Endothelial cell of umbilical vein (primary cell): ENCODE results near the gene YWHAG. TPM values are rescaled to one million over a fixed set of nuclear protein-coding genes. Genes with fewer than 3 reads are reported as not detected.
A peak's percentile ranks its signal among the peaks of the same experiment; 100 is the strongest.

Experiments
- BruUV-seq: library from RNA; stranded (reverse); fragments of 400-500 nt; replicated peaks from 2 replicates; lab custom pipeline; 2021; lab: Mats Ljungman, UMichigan
- CTCF ChIA-PET: fragments of 300-600, 350-600 bp; sonication (Branson Sonifier 250); formaldehyde crosslinking; loops from one replicate; lab custom pipeline; 2021; ENCODE audit warnings: antibody characterized with exemption, inconsistent platforms; lab: Charles Lee
- POLR2A ChIA-PET: fragments of 300-600, 350-600 bp; sonication (Branson Sonifier 250); formaldehyde crosslinking; loops from one replicate; lab custom pipeline; 2021; ENCODE audit warnings: antibody characterized with exemption, inconsistent platforms; lab: Charles Lee
- DNase-seq: peaks from one replicate; pipeline ENCODE4 v3.0.0-alpha.2; 2011; ENCODE audit warnings: low read depth, low spot score
- FAIRE-seq: peaks from 2 replicates; lab custom pipeline; 2011; peaks lifted over from hg19 to GRCh38; lab: Jason Lieb, UNC
- H2AFZ ChIP-seq: 2 replicates; pipeline ENCODE4 v1.6.0; 2012; ENCODE audit warnings: low read depth, low read length, control low read depth, inconsistent platforms
- H3K27ac ChIP-seq: 2 replicates; pipeline ENCODE4 v1.5.1; 2011; ENCODE audit warnings: low read depth, mild to moderate bottlenecking, control low read depth, low read length, moderate library complexity; ENCODE audit not compliant: insufficient read depth
- H3K27me3 ChIP-seq, 2 experiments: 2 replicates each; pipeline versions ENCODE4 v1.6.0 to v1.6.1; 2011; ENCODE audit warnings: low read length in 2 of 2, mixed read lengths in 1 of 2; ENCODE audit not compliant: control insufficient read depth in 2 of 2, insufficient read depth in 2 of 2
- H3K36me3 ChIP-seq, 2 experiments: 2 replicates in 1 of 2; 3 replicates in 1 of 2; pipeline ENCODE4 v1.5.1; 2011; ENCODE audit warnings: low read length in 2 of 2, mild to moderate bottlenecking in 1 of 2, moderate library complexity in 1 of 2; ENCODE audit not compliant: control insufficient read depth in 2 of 2, insufficient read depth in 2 of 2; ENCODE audit errors: extremely low read depth in 1 of 2
- H3K4me1 ChIP-seq: 3 replicates; pipeline ENCODE4 v1.5.1; 2011; ENCODE audit warnings: mild to moderate bottlenecking, low read length; ENCODE audit not compliant: control insufficient read depth, insufficient read depth; ENCODE audit errors: extremely low read depth
- H3K4me2 ChIP-seq: 2 replicates; pipeline ENCODE4 v1.6.1; 2011; ENCODE audit warnings: low read length, control low read depth, mixed read lengths; ENCODE audit not compliant: insufficient read depth
- H3K4me3 ChIP-seq, 3 experiments: fragments of 200-600 bp in 1 of 3; sonication (generic), shearing (Covaris generic) in 1 of 3; replicated peaks in 1 of 3; 2 replicates each; pipeline ENCODE4 v1.5.1; 2011 to 2016; ENCODE audit warnings: control low read depth in 3 of 3, low read length in 3 of 3, mild to moderate bottlenecking in 2 of 3, inconsistent platforms in 1 of 3, low read depth in 1 of 3, moderate library complexity in 1 of 3; ENCODE audit not compliant: insufficient read depth in 1 of 3
- H3K79me2 ChIP-seq: 2 replicates; pipeline ENCODE4 v1.6.0; 2012; ENCODE audit warnings: low read length, inconsistent platforms; ENCODE audit not compliant: control insufficient read depth, insufficient read depth
- H3K9ac ChIP-seq: replicated peaks from 2 replicates; pipeline ENCODE3; 2011; ENCODE audit warnings: low read length, control low read depth; ENCODE audit not compliant: insufficient read depth; ENCODE audit errors: extremely low read depth
- H3K9me1 ChIP-seq: replicated peaks from 3 replicates; pipeline ENCODE4 v1.6.0; 2011; ENCODE audit warnings: mild to moderate bottlenecking, low read length; ENCODE audit not compliant: control insufficient read depth, insufficient read depth; ENCODE audit errors: extremely low read depth
- H3K9me3 ChIP-seq: replicated peaks from 2 replicates; pipeline ENCODE4 v1.5.1; 2012; ENCODE audit warnings: low read length, inconsistent platforms; ENCODE audit not compliant: control insufficient read depth, insufficient read depth
- H4K20me1 ChIP-seq: replicated peaks from 2 replicates; pipeline ENCODE3; 2011; ENCODE audit warnings: mild to moderate bottlenecking, low read length; ENCODE audit not compliant: control insufficient read depth, insufficient read depth; ENCODE audit errors: extremely low read depth
- CTCF ChIP-seq, 2 donors: IDR thresholded peaks; 1 replicate in 1 of 2; 2 replicates in 1 of 2; pipeline ENCODE4 v1.5.1; 2011; ENCODE audit warnings: low read length in 2 of 2, mild to moderate bottlenecking in 2 of 2, moderate library complexity in 2 of 2, control low read depth in 1 of 2, inconsistent platforms in 1 of 2, low read depth in 1 of 2; ENCODE audit not compliant: insufficient read depth in 1 of 2; ENCODE audit errors: extremely low read depth in 1 of 2
- FOS ChIP-seq: IDR thresholded peaks from 2 replicates; pipeline ENCODE4 v1.6.1; 2011; ENCODE audit warnings: mild to moderate bottlenecking, low read length, moderate library complexity, borderline replicate concordance; ENCODE audit not compliant: insufficient read depth
- JUN ChIP-seq: IDR thresholded peaks from 2 replicates; pipeline ENCODE4 v1.6.1; 2011; ENCODE audit warnings: borderline replicate concordance, low read depth; ENCODE audit not compliant: insufficient read length, insufficient read depth
- MAX ChIP-seq: IDR thresholded peaks from 2 replicates; pipeline ENCODE4 v1.6.1; 2011; ENCODE audit not compliant: insufficient read depth, insufficient read length
- MYC ChIP-seq: IDR thresholded peaks from one replicate; pipeline ENCODE4 v1.6.1; 2011; ENCODE audit warnings: mild to moderate bottlenecking, low read depth, low read length
- dilution Hi-C: fragments of 300-500 bp; cut with MboI; formaldehyde crosslinking; loops from one replicate; pipeline ENCODE4 v1.15.0; 2019; ENCODE audit warnings: low sequenced_read_pairs; ENCODE audit not compliant: extremely low pct_ligation_motif_present
- intact Hi-C: fragments of 100-400 bp; cut with micrococcal nuclease; formaldehyde crosslinking; loops from one replicate; pipeline ENCODE4 v1.10.0; 2022
- polyA plus RNA-seq, 4 experiments: library from polyadenylated mRNA; depleted of rRNA in 3 of 4; stranded (reverse) in 3 of 4; unstranded in 1 of 4; fragments of >200 nt; gene quantifications; 2 replicates each; pipeline versions ENCODE4 v1.2.1 to v1.2.3, GENCODE V29; 2011 to 2012; ENCODE audit warnings: missing spikeins in 1 of 4
- total RNA-seq: library from RNA; stranded (reverse); gene quantifications from 2 replicates; pipeline ENCODE4 v1.2.3, GENCODE V29; 2021

Gene YWHAG
- total and polyA plus RNA-seq, 2 donors (not counting 3 experiments of a cell fraction or from before 2014, with no cell fraction given), result 55.6 to 205 TPM

GRCh38 chr7:76300166-76300731 lies 58.5 kb downstream of the YWHAG start:
- no peak overlapping the region for H3K4me3 ChIP-seq
- H3K27me3 ChIP-seq, result no peaks in the 10 kb centered on the region
- dilution Hi-C loops (no loop called here), intact Hi-C loops (no loop called here)
- H3K27ac ChIP-seq, result no peak overlapping the region
- BruUV-seq, result no TSS peak
- H3K4me2 ChIP-seq, result no peak overlapping the region
- H3K9me1 ChIP-seq, result no peaks in the 10 kb centered on the region
- H3K9ac ChIP-seq, result no peak overlapping the region
- H3K4me1 ChIP-seq, result peaks cover 12% of the 10 kb centered on the region
- peaks cover 7 to 10% of the 10 kb centered on the region in 2 experiments for H3K36me3 ChIP-seq
- DNase-seq (peak; percentile 16), FAIRE-seq (no peak)
- no peak overlapping the region for H2AFZ ChIP-seq
- ChIA-PET CTCF (interaction anchor here (1.4 kb wide), 1 partner anchor 38 kb away, joined by 3 read pairs; no protein-coding TSS in a partner anchor), POLR2A (no interaction called here)
- peaks cover 20% of the 10 kb centered on the region for H3K79me2 ChIP-seq
- peak; percentile 8 for TF ChIP-seq FOS
- no peak for TF ChIP-seq MYC
- peak; percentile 15 for TF ChIP-seq JUN
- H3K9me3 ChIP-seq, result no peaks in the 10 kb centered on the region
- no peaks in the 10 kb centered on the region for H4K20me1 ChIP-seq

GRCh38 chr7:76296743-76297740 lies 61.7 kb downstream of the YWHAG start:
- ChIA-PET POLR2A (no interaction called here), CTCF (interaction anchor here (1.2 kb wide), 1 partner anchor 17 kb away, joined by 7 read pairs; no protein-coding TSS in a partner anchor)
- Histone ChIP-seq H3K27ac (no peak overlapping the region), H4K20me1 (no peaks in the 10 kb centered on the region), H3K36me3 (no peaks in the 10 kb centered on the region), H3K4me3 (no peak overlapping the region), H3K4me2 (no peak overlapping the region), H3K9me1 (no peaks in the 10 kb centered on the region), H3K79me2 (no peaks in the 10 kb centered on the region), H3K4me1 (peaks cover 23% of the 10 kb centered on the region), H3K9me3 (no peaks in the 10 kb centered on the region), H3K27me3 (no peaks in the 10 kb centered on the region), H3K9ac (no peak overlapping the region), H2AFZ (no peak overlapping the region)
- no peak for DNase-seq
- no TSS peak for BruUV-seq
- intact Hi-C loops, result loop anchor here (10.0 kb wide), 1 partner anchor 212 kb away; no protein-coding TSS in a partner anchor
- dilution Hi-C loops, result no loop called here
- no peak for FAIRE-seq
- TF ChIP-seq MAX (no peak), CTCF (IDR thresholded peaks at IDR 0.05; ENCODE audit: extremely low read depth in 1 of 2, insufficient read depth in 1 of 2, low read depth in 1 of 2, low read length in 2 of 2) (no peak)
